ENCODE data around the gene TSPEAR.

DNA sequence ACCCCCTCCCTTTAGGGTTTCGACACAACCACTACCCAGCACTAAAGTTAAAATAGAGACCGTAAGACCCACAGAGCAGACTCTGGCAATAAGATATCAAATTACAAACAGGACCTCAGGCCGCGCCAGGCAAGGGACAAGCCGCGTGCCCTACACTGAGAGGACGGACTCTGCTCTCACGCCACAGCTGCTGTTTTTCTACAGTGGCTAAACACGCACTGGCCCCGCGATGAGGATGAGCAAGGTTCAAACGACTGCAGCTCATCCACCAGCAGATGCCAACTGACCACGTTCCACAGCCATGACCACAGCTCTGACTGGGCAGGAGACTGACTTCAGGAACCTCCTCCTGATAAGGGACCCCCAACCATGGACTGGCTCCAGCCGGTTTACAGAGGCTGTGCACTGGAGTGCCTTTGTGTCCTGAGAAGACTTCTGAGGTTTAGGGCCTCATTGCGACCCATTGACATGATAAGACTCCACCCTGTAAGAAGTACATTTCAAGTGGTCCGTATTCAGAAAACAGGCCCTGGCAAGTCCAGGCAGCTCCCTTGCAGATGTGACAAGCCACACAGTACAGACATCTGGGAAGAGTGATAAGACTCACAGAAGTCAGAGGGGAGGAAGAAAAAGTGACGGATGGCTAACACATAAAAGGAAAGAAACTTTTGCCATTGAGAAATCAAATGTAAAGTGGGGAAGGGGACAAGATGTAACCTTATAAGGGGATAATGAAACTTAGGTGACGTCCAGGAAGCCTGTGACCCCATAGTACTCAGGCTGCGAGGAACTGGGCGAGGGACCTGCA lies 117.6 kb downstream of the TSPEAR start:
- TF ChIP-seq ARNTL (CRISPR knock-in tag; IDR thresholded peaks at IDR 0.05; ENCODE audit: borderline replicate concordance, low read depth) (no peak), ZNF8 (CRISPR knock-in tag; IDR thresholded peaks at IDR 0.05) (no peak), ZFP30 (CRISPR knock-in tag; IDR thresholded peaks at IDR 0.05) (no peak), ZFP3 (CRISPR knock-in tag; IDR thresholded peaks at IDR 0.05) (no peak), OSR1 (CRISPR knock-in tag; IDR thresholded peaks at IDR 0.05) (no peak), ESRRG (CRISPR knock-in tag; IDR thresholded peaks at IDR 0.05) (no peak), BACH2 (CRISPR knock-in tag; IDR thresholded peaks at IDR 0.05; ENCODE audit: borderline replicate concordance) (no peak)
- TF ChIP-seq, protein P1, sequence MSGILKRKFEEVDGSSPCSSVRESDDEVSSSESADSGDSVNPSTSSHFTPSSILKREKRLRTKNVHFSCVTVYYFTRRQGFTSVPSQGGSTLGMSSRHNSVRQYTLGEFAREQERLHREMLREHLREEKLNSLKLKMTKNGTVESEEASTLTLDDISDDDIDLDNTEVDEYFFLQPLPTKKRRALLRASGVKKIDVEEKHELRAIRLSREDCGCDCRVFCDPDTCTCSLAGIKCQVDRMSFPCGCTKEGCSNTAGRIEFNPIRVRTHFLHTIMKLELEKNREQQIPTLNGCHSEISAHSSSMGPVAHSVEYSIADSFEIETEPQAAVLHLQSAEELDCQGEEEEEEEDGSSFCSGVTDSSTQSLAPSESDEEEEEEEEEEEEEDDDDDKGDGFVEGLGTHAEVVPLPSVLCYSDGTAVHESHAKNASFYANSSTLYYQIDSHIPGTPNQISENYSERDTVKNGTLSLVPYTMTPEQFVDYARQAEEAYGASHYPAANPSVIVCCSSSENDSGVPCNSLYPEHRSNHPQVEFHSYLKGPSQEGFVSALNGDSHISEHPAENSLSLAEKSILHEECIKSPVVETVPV (CRISPR knock-in tag; IDR thresholded peaks at IDR 0.05): no peak
- TF ChIP-seq, protein P2, sequence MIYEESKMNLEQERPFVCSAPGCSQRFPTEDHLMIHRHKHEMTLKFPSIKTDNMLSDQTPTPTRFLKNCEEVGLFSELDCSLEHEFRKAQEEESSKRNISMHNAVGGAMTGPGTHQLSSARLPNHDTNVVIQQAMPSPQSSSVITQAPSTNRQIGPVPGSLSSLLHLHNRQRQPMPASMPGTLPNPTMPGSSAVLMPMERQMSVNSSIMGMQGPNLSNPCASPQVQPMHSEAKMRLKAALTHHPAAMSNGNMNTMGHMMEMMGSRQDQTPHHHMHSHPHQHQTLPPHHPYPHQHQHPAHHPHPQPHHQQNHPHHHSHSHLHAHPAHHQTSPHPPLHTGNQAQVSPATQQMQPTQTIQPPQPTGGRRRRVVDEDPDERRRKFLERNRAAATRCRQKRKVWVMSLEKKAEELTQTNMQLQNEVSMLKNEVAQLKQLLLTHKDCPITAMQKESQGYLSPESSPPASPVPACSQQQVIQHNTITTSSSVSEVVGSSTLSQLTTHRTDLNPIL (CRISPR knock-in tag; IDR thresholded peaks at IDR 0.05; ENCODE audit: low read depth): no peak
- TF ChIP-seq, protein P3, sequence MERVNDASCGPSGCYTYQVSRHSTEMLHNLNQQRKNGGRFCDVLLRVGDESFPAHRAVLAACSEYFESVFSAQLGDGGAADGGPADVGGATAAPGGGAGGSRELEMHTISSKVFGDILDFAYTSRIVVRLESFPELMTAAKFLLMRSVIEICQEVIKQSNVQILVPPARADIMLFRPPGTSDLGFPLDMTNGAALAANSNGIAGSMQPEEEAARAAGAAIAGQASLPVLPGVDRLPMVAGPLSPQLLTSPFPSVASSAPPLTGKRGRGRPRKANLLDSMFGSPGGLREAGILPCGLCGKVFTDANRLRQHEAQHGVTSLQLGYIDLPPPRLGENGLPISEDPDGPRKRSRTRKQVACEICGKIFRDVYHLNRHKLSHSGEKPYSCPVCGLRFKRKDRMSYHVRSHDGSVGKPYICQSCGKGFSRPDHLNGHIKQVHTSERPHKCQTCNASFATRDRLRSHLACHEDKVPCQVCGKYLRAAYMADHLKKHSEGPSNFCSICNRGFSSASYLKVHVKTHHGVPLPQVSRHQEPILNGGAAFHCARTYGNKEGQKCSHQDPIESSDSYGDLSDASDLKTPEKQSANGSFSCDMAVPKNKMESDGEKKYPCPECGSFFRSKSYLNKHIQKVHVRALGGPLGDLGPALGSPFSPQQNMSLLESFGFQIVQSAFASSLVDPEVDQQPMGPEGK (CRISPR knock-in tag; IDR thresholded peaks at IDR 0.05; ENCODE audit: borderline replicate concordance): no peak
- TF ChIP-seq, protein P4, sequence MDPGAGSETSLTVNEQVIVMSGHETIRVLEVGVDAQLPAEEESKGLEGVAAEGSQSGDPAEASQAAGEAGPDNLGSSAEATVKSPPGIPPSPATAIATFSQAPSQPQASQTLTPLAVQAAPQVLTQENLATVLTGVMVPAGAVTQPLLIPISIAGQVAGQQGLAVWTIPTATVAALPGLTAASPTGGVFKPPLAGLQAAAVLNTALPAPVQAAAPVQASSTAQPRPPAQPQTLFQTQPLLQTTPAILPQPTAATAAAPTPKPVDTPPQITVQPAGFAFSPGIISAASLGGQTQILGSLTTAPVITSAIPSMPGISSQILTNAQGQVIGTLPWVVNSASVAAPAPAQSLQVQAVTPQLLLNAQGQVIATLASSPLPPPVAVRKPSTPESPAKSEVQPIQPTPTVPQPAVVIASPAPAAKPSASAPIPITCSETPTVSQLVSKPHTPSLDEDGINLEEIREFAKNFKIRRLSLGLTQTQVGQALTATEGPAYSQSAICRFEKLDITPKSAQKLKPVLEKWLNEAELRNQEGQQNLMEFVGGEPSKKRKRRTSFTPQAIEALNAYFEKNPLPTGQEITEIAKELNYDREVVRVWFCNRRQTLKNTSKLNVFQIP (CRISPR knock-in tag; IDR thresholded peaks at IDR 0.05; ENCODE audit: borderline replicate concordance, low read depth): no peak

Data from SK-N-SH treated with all-trans-retinoic acid at 6 μM for 48 hours (cell line).